ENCODE measurements around the gene UTP18.

Gene UTP18

DNA sequence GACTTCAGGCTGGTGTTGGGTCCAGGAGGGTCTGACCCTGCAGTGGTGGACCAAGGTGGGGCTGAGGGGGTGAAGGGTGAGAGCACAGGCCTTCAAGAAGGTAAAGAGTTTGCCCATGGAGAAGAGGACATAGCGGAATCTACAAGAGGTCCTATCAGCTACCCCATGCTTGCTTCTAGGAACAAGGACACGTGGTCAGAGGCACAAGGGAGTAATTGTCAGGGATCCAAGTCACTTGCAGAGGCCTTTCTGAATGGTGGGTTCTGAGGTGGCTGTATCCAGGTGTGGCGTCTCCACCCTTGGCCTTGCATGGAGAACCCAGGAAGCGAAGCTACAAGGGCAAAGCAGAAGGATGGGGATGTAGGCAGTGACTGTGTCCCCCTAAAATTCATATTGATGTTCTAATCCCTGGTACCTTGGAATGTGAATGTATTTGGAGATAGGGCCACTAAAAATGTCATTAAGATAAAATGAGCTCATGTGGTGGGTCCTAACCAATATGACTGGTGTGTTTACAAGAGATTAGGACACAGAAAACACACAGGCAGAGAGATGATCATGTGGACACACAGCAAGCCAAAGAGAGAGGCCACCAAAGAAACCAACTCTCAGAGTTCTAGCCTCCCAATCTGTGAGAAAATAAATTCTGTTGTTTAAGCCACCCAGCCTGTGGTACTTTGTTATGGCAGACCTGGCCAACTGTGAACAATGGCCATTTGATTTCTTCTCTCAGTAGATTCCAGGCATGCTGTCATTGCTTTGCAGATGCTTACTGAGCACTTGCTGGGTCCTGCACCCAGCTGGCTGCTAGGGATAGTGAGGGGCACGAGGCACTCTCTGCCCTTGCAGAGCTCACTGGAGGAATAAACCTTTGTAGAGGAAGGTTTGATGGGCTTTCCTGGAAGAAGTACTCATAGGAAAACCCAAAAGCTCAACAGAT is 75.8 kb downstream of the UTP18 start:
- H3K9me3 ChIP-seq (ENCODE audit: insufficient read depth, low read length), result peaks cover 10% of the 10 kb centered on the region; the same call in 1 of the 2 replicates
- H3K9ac ChIP-seq (ENCODE audit: insufficient read length, low read depth), result no peak overlapping the region
- no peaks in the 10 kb centered on the region for H3K36me3 ChIP-seq (ENCODE audit: insufficient read depth, insufficient read length, low read length)
- H3K4me3 ChIP-seq (ENCODE audit: insufficient read length, low read depth), result no peak overlapping the region
- H3K4me1 ChIP-seq (ENCODE audit: insufficient read depth, insufficient read length), result no peaks in the 10 kb centered on the region
- TF ChIP-seq ZNF274 (IDR thresholded peaks at IDR 0.05; ENCODE audit: low read depth, low read length) (no peak), SUZ12 (IDR thresholded peaks at IDR 0.05; ENCODE audit: extremely low read depth, insufficient read depth, insufficient read length) (no peak), YY1 (IDR thresholded peaks at IDR 0.05; ENCODE audit: insufficient read depth, insufficient read length) (no peak)
- DNase-seq (ENCODE audit: low read depth, low spot score), result no peak
- H3K27me3 ChIP-seq (ENCODE audit: insufficient read depth, insufficient read length), result no peaks in the 10 kb centered on the region

DNA sequence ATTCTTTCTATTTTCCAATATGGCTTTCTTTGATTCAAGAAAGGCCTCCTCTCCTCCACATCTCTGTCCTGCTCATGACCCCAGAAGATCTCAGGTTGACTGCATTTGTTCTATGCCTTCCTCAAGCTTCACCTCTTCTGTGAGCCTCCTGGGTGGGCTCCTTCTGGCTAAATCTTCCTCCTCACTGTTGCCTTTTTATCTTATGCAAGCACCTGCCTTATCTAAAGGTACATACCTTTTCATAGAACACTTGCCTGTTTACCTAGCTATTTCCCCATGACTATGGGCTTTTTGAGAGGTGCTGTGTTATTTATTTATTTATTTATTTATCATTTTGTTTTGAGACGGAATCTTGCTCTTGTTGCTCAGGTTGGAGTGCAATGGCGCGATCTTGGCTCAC is 81.1 kb downstream of the UTP18 start:
- no peaks in the 10 kb centered on the region for H3K4me1 ChIP-seq (ENCODE audit: insufficient read depth, insufficient read length)
- H3K9me3 ChIP-seq (ENCODE audit: insufficient read depth, low read length), result no peaks in the 10 kb centered on the region
- H3K27me3 ChIP-seq (ENCODE audit: insufficient read depth, insufficient read length), result no peaks in the 10 kb centered on the region
- H3K9ac ChIP-seq (ENCODE audit: insufficient read length, low read depth), result no peak overlapping the region
- no peak overlapping the region for H3K4me3 ChIP-seq (ENCODE audit: insufficient read length, low read depth)
- no peak for TF ChIP-seq ZNF274 (IDR thresholded peaks at IDR 0.05; ENCODE audit: low read depth, low read length)
- TF ChIP-seq SUZ12 (IDR thresholded peaks at IDR 0.05; ENCODE audit: extremely low read depth, insufficient read depth, insufficient read length), result no peak
- H3K36me3 ChIP-seq (ENCODE audit: insufficient read depth, insufficient read length, low read length), result no peaks in the 10 kb centered on the region
- no peak for DNase-seq (ENCODE audit: low read depth, low spot score)

DNA sequence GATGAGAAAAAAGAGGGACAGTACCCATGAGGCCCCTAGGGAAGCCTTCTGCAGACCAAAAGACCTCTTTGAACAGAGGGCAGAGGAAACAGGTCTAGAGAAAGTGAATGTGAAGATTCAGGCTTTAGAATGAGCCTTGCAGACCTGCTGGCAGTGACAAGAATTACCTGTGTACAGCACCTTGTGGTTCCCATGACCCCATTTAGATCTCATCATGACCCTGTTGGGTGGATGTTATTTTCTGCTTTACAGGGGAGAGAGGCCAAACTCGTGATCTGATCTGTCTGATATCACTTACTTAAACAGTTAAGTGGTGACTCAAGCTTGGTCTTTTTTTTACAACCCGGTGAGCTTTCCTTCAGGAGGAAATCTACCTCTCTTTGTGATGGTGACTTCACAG is 81.9 kb downstream of the UTP18 start:
- Histone ChIP-seq H3K36me3 (ENCODE audit: insufficient read depth, insufficient read length, low read length) (no peaks in the 10 kb centered on the region), H3K4me1 (ENCODE audit: insufficient read depth, insufficient read length) (no peaks in the 10 kb centered on the region), H3K27me3 (ENCODE audit: insufficient read depth, insufficient read length) (no peaks in the 10 kb centered on the region), H3K9ac (ENCODE audit: insufficient read length, low read depth) (no peak overlapping the region), H3K4me3 (ENCODE audit: insufficient read length, low read depth) (no peak overlapping the region), H3K9me3 (ENCODE audit: insufficient read depth, low read length) (no peaks in the 10 kb centered on the region)
- DNase-seq (ENCODE audit: low read depth, low spot score), result no peak
- TF ChIP-seq ZNF274 (IDR thresholded peaks at IDR 0.05; ENCODE audit: low read depth, low read length) (no peak), YY1 (IDR thresholded peaks at IDR 0.05; ENCODE audit: insufficient read depth, insufficient read length) (no peak), SUZ12 (IDR thresholded peaks at IDR 0.05; ENCODE audit: extremely low read depth, insufficient read depth, insufficient read length) (no peak)

DNA sequence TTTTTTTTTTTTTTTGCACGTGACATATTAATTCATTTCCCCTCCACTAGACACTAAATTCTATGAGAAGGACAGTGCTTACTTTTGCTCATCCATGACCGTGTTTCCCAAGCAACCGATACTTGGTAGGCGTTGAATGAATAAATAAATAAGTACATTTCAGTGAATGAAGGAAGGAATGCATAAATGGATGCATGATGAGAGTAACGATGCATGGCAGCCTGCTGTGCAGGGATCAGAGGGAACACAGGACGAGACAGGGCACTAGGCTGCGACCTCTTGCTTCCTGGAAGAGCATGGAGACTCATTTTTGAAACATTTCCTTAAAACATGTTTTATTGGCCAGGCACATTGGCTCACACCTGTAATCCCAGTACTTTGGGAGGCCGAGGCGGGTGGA is 84.2 kb downstream of the UTP18 start:
- Histone ChIP-seq H3K9me3 (ENCODE audit: insufficient read depth, low read length) (no peaks in the 10 kb centered on the region), H3K36me3 (ENCODE audit: insufficient read depth, insufficient read length, low read length) (no peaks in the 10 kb centered on the region), H3K4me1 (ENCODE audit: insufficient read depth, insufficient read length) (no peaks in the 10 kb centered on the region), H3K27me3 (ENCODE audit: insufficient read depth, insufficient read length) (no peaks in the 10 kb centered on the region), H3K9ac (ENCODE audit: insufficient read length, low read depth) (no peak overlapping the region), H3K4me3 (ENCODE audit: insufficient read length, low read depth) (no peak overlapping the region)
- TF ChIP-seq ZNF274 (IDR thresholded peaks at IDR 0.05; ENCODE audit: low read depth, low read length), result no peak
- no peak for TF ChIP-seq SUZ12 (IDR thresholded peaks at IDR 0.05; ENCODE audit: extremely low read depth, insufficient read depth, insufficient read length)
- no peak for TF ChIP-seq YY1 (IDR thresholded peaks at IDR 0.05; ENCODE audit: insufficient read depth, insufficient read length)
- DNase-seq (ENCODE audit: low read depth, low spot score), result no peak

DNA sequence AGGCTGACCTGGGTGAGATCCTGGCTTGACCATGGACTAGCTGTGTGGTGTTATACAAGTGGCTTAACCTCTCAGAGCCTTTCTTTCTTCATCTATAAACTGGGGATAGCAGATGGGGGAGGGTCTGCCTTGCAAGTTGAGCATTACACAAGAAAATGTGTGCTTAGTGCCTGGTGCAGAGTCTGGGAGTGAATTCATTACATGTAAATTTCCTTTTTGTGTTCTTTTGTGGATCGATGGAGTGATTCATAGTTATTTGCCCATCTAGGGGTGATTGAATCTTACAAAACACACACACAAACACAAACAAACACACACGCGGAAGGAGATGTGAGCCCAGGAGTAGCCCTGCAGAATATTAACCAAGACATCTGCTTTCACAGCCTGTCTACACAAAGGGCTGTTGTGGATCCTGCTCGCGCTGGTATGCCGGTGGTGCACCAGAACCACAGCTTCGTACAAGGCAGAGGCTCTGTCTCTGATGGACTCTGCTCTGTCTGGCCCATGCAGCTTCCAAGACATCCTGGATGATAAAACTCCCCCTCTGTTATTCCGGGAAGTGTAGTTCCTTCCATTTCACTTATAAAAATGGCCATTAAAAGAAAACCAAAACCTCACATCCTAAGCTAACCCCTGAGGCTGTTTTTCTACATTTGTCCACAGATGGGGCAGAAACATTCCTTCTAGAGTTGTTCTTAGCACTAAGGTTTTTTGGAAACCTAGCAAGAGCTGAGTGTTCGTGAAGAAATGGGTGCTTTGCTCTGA is 86.1 kb downstream of the UTP18 start:
- Histone ChIP-seq H3K9me3 (ENCODE audit: insufficient read depth, low read length) (no peaks in the 10 kb centered on the region), H3K27me3 (ENCODE audit: insufficient read depth, insufficient read length) (no peaks in the 10 kb centered on the region), H3K36me3 (ENCODE audit: insufficient read depth, insufficient read length, low read length) (no peaks in the 10 kb centered on the region), H3K9ac (ENCODE audit: insufficient read length, low read depth) (no peak overlapping the region), H3K4me1 (ENCODE audit: insufficient read depth, insufficient read length) (no peaks in the 10 kb centered on the region), H3K4me3 (ENCODE audit: insufficient read length, low read depth) (no peak overlapping the region)
- TF ChIP-seq SUZ12 (IDR thresholded peaks at IDR 0.05; ENCODE audit: extremely low read depth, insufficient read depth, insufficient read length) (no peak), ZNF274 (IDR thresholded peaks at IDR 0.05; ENCODE audit: low read depth, low read length) (no peak), YY1 (IDR thresholded peaks at IDR 0.05; ENCODE audit: insufficient read depth, insufficient read length) (no peak)
- DNase-seq (ENCODE audit: low read depth, low spot score), result no peak
